Testis (tissue), 2 donors: Measurements from ENCODE around the gene FRZB.

Experiments
- CTCF ChIP-seq, 3 experiments: fragments of 450-650 bp in 2 of 3; fragments of 200-600 bp in 1 of 3; sonication (generic) in 1 of 3; IDR thresholded peaks; one replicate each; pipeline ENCODE4 v1.5.1; 2016 to 2019; ENCODE audit warnings: antibody characterized with exemption in 3 of 3, mild to moderate bottlenecking in 2 of 3, moderate library complexity in 1 of 3
- POLR2A ChIP-seq: fragments of 450-650 bp; IDR thresholded peaks from one replicate; pipeline ENCODE4 v1.6.1; 2017; ENCODE audit warnings: antibody characterized with exemption, mild to moderate bottlenecking, moderate library complexity

- no peak for TF ChIP-seq CTCF (IDR thresholded peaks at IDR 0.05)
- no peak for TF ChIP-seq POLR2A
Measured at GRCh38 chr2:182807319-182807718, 59.1 kb downstream of the FRZB start.
